Activated B cell treated with CpG ODN at 0.5 μM for 24 hours (primary cell): ENCODE measurements around the gene NAA60. TPM values are rescaled to one million over a fixed set of nuclear protein-coding genes. Genes with fewer than 3 reads are reported as not detected.

Source experiments
- ATAC-seq: fragments of 200-7000 bp; cut with Tn5 transposase; one replicate; pipeline ENCODE4 v1.10.0; 2021; ENCODE audit warnings: low read depth, mild to moderate bottlenecking, moderate library complexity
- CTCF ChIA-PET: fragments of 350-600 bp; sonication (Branson Sonifier 250); formaldehyde crosslinking; loops from one replicate; lab custom pipeline; 2021; ENCODE audit warnings: antibody characterized with exemption; lab: Charles Lee
- POLR2A ChIA-PET: fragments of 350-600 bp; sonication (Branson Sonifier 250); formaldehyde crosslinking; loops from one replicate; lab custom pipeline; 2021; ENCODE audit warnings: antibody characterized with exemption; lab: Charles Lee
- DNase-seq: peaks from one replicate; pipeline ENCODE4 v3.0.0; 2022
- H3K27ac Mint-ChIP-seq: one replicate; pipeline ENCODE4 v1.8.0; 2020; ENCODE audit warnings: mixed read lengths
- H3K27me3 Mint-ChIP-seq: one replicate; pipeline ENCODE4 v1.8.0; 2021; ENCODE audit warnings: mixed read lengths
- H3K36me3 Mint-ChIP-seq: one replicate; pipeline ENCODE4 v1.8.0; 2021; ENCODE audit warnings: low read depth, mixed read lengths
- H3K4me1 Mint-ChIP-seq: one replicate; pipeline ENCODE4 v1.8.0; 2021; ENCODE audit warnings: mixed read lengths
- H3K4me3 Mint-ChIP-seq: one replicate; pipeline ENCODE4 v1.8.0; 2020; ENCODE audit warnings: mild to moderate bottlenecking, mixed read lengths
- H3K9me3 Mint-ChIP-seq: one replicate; pipeline ENCODE4 v1.8.0; 2020; ENCODE audit warnings: mixed read lengths
- CTCF ChIP-seq: fragments of 200-600 bp; IDR thresholded peaks from one replicate; pipeline ENCODE4 v1.8.0; 2022; ENCODE audit warnings: antibody characterized with exemption, mild to moderate bottlenecking
- intact Hi-C: fragments of 100-400 bp; cut with micrococcal nuclease; formaldehyde crosslinking; loops from one replicate; pipeline ENCODE4 v1.15.1; 2024
- total RNA-seq: library from RNA; stranded (reverse); gene quantifications from 2 replicates; pipeline ENCODE4 v1.2.3, GENCODE V29; 2022

Gene NAA60
- total RNA-seq, 1 donor from 2014 or later, result 48.0 TPM

GRCh38 chr16:3518986-3519348, 75.5 kb downstream of the NAA60 start:
- Mint-ChIP-seq H3K27ac (no peak overlapping the region), H3K9me3 (no peaks in the 10 kb centered on the region), H3K4me3 (no peak overlapping the region), H3K36me3 (peaks cover 45% of the 10 kb centered on the region), H3K27me3 (no peaks in the 10 kb centered on the region), H3K4me1 (no peaks in the 10 kb centered on the region)
- no peak for ATAC-seq
- no peak for TF ChIP-seq CTCF
- CTCF ChIA-PET, result no interaction called here
- intact Hi-C loops, result no loop called here
- POLR2A ChIA-PET, result interaction anchor here (0.6 kb wide), 1 partner anchor 520 kb away, joined by 6 read pairs; no protein-coding TSS in a partner anchor
- no peak for DNase-seq

GRCh38 chr16:3519581-3519980, 76.1 kb downstream of the NAA60 start:
- CTCF ChIA-PET, result no interaction called here
- H3K9me3 Mint-ChIP-seq, result no peaks in the 10 kb centered on the region
- ATAC-seq (no peak), DNase-seq (no peak)
- H3K4me1 Mint-ChIP-seq, result no peaks in the 10 kb centered on the region
- H3K27ac Mint-ChIP-seq, result no peak overlapping the region
- intact Hi-C loops, result no loop called here
- H3K36me3 Mint-ChIP-seq, result peaks cover 39% of the 10 kb centered on the region
- POLR2A ChIA-PET, result no interaction called here
- H3K4me3 Mint-ChIP-seq, result no peak overlapping the region
- H3K27me3 Mint-ChIP-seq, result no peaks in the 10 kb centered on the region
- no peak for TF ChIP-seq CTCF

DNA sequence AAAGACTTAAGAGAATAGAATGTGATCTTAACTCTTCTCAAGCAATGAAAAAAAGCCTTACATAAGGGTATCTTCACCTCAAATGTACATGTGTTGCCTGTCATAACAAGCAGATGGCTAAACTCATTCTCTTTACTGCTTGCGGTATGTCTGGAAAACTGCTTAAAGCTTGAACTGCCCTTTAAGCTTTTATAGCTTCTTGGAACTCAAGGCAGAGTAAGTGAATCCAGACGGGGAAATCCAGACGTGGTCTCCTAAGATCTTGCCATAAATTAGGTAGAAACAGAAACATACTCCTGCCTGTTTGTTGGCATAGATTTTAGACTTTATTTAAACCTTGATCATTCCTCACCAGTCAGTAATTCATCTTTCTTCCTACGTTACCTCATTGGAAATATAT, 76.9 kb downstream of the NAA60 start:
- peaks cover 35% of the 10 kb centered on the region for H3K36me3 Mint-ChIP-seq

GRCh38 chr16:3520841-3521240, 77.4 kb downstream of the NAA60 start:
- Mint-ChIP-seq H3K4me3 (no peak overlapping the region), H3K27ac (no peak overlapping the region), H3K9me3 (no peaks in the 10 kb centered on the region), H3K4me1 (no peaks in the 10 kb centered on the region), H3K36me3 (peaks cover 34% of the 10 kb centered on the region), H3K27me3 (no peaks in the 10 kb centered on the region)
- no peak for TF ChIP-seq CTCF
- ChIA-PET POLR2A (interaction anchor here (0.7 kb wide), 1 partner anchor 357 kb away, joined by 5 read pairs; no protein-coding TSS in a partner anchor), CTCF (no interaction called here)
- DNase-seq (no peak), ATAC-seq (no peak)
- intact Hi-C loops, result no loop called here

More for the DNA sequence above, 76.9 kb downstream of the NAA60 start:
- DNase-seq (no peak), ATAC-seq (no peak)
- no peaks in the 10 kb centered on the region for H3K4me1 Mint-ChIP-seq
- no peaks in the 10 kb centered on the region for H3K27me3 Mint-ChIP-seq
- no peaks in the 10 kb centered on the region for H3K9me3 Mint-ChIP-seq
- ChIA-PET CTCF (no interaction called here), POLR2A (no interaction called here)
- no peak overlapping the region for H3K4me3 Mint-ChIP-seq
- no peak overlapping the region for H3K27ac Mint-ChIP-seq
- no peak for TF ChIP-seq CTCF
- intact Hi-C loops, result no loop called here

DNA sequence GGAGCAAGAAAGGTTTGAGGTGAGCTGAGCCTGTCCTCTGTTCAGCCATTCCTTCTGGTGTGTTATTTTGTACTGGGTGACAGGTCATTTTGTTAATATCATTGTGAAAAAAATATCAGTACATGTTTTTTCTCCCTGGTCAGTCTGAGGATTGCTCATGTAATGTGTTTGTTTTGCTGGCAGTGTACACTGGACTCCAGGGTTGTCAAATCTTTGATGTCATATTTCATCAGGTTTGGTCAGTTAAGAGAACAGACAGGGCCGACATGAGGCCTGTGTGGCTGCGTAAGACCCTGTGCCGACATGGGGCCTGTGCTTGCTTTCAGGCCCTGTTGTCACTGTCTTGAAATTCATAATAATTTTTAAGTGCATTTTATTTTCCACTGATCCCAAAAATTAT, 79.8 kb downstream of the NAA60 start:
- H3K27me3 Mint-ChIP-seq, result no peaks in the 10 kb centered on the region
- H3K36me3 Mint-ChIP-seq, result peaks cover 25% of the 10 kb centered on the region
- no peak overlapping the region for H3K4me3 Mint-ChIP-seq
- ChIA-PET CTCF (no interaction called here), POLR2A (no interaction called here)
- intact Hi-C loops, result no loop called here
- H3K27ac Mint-ChIP-seq, result no peak overlapping the region
- no peak for TF ChIP-seq CTCF
- H3K4me1 Mint-ChIP-seq, result peaks cover 8% of the 10 kb centered on the region
- no peaks in the 10 kb centered on the region for H3K9me3 Mint-ChIP-seq
- no peak for DNase-seq
- no peak for ATAC-seq
